WERI-Rb-1 (cell line): ENCODE measurements around the gene PTPRT.

Source experiments
- DNase-seq: peaks from one replicate; pipeline ENCODE4 v3.0.0-alpha.2; 2020
- H3K27ac ChIP-seq: fragments of 250-450 bp; sonication (Bioruptor Pico); 2 replicates; pipeline ENCODE4 v1.5.1; 2020; ENCODE audit warnings: mild to moderate bottlenecking, moderate library complexity
- H3K27me3 ChIP-seq: fragments of 250-450 bp; sonication (Bioruptor Pico); 2 replicates; pipeline ENCODE4 v1.5.1; 2021; ENCODE audit warnings: mild to moderate bottlenecking, low read depth, moderate library complexity; ENCODE audit not compliant: insufficient read depth, severe bottlenecking
- H3K36me3 ChIP-seq: fragments of 250-450 bp; sonication (Bioruptor Pico); 2 replicates; pipeline ENCODE4 v1.5.1; 2020; ENCODE audit warnings: mild to moderate bottlenecking, moderate library complexity
- H3K4me3 ChIP-seq: 2 replicates; pipeline ENCODE4 v1.5.1; 2011; ENCODE audit warnings: low read depth, mild to moderate bottlenecking, control low read depth, low read length
- H3K9me3 ChIP-seq: fragments of 250-450 bp; sonication (Bioruptor Pico); 2 replicates; pipeline ENCODE4 v1.5.1; 2021; ENCODE audit warnings: mild to moderate bottlenecking, moderate library complexity; ENCODE audit not compliant: severe bottlenecking
- CTCF ChIP-seq: IDR thresholded peaks from 2 replicates; pipeline ENCODE4 v1.5.1; 2011; ENCODE audit warnings: low read depth, mild to moderate bottlenecking, control low read depth, inconsistent platforms, low read length

PTPRT gene

GRCh38 chr20:42482808-42483207 lies 706.9 kb downstream of the PTPRT start:
- peaks cover 5% of the 10 kb centered on the region for H3K9me3 ChIP-seq
- no peak for TF ChIP-seq CTCF
- H3K36me3 ChIP-seq = no peaks in the 10 kb centered on the region

GRCh38 chr20:42475773-42476172 lies 713.9 kb downstream of the PTPRT start:
- TF ChIP-seq CTCF = no peak
- no peak for DNase-seq
- Histone ChIP-seq H3K36me3 (no peaks in the 10 kb centered on the region), H3K27ac (no peak overlapping the region), H3K27me3 (no peaks in the 10 kb centered on the region), H3K9me3 (no peaks in the 10 kb centered on the region), H3K4me3 (no peak overlapping the region)

More at GRCh38 chr20:42482808-42483207, 706.9 kb downstream of the PTPRT start:
- Histone ChIP-seq H3K27ac (no peak overlapping the region), H3K27me3 (no peaks in the 10 kb centered on the region), H3K4me3 (no peak overlapping the region)
- DNase-seq = no peak

GRCh38 chr20:42474646-42475045 lies 715.1 kb downstream of the PTPRT start:
- H3K27ac ChIP-seq = no peak overlapping the region
- no peaks in the 10 kb centered on the region for H3K9me3 ChIP-seq
- H3K4me3 ChIP-seq = no peak overlapping the region
- H3K27me3 ChIP-seq = no peaks in the 10 kb centered on the region
- no peak for DNase-seq
- no peaks in the 10 kb centered on the region for H3K36me3 ChIP-seq
- no peak for TF ChIP-seq CTCF

GRCh38 chr20:42472198-42472597 lies 717.5 kb downstream of the PTPRT start:
- no peaks in the 10 kb centered on the region for H3K36me3 ChIP-seq
- no peak for DNase-seq
- no peak overlapping the region for H3K4me3 ChIP-seq
- no peak overlapping the region for H3K27ac ChIP-seq
- no peak for TF ChIP-seq CTCF
- no peaks in the 10 kb centered on the region for H3K9me3 ChIP-seq
- H3K27me3 ChIP-seq = no peaks in the 10 kb centered on the region

- Histone ChIP-seq H3K4me3 (no peak overlapping the region), H3K36me3 (no peaks in the 10 kb centered on the region), H3K27me3 (no peaks in the 10 kb centered on the region), H3K27ac (no peak overlapping the region), H3K9me3 (no peaks in the 10 kb centered on the region)
- DNase-seq = no peak
- no peak for TF ChIP-seq CTCF
Observed at GRCh38 chr20:42461965-42462593, 727.6 kb downstream of the PTPRT start.

GRCh38 chr20:42461291-42461690 lies 728.4 kb downstream of the PTPRT start:
- Histone ChIP-seq H3K27me3 (no peaks in the 10 kb centered on the region), H3K27ac (no peak overlapping the region), H3K4me3 (no peak overlapping the region), H3K9me3 (no peaks in the 10 kb centered on the region), H3K36me3 (no peaks in the 10 kb centered on the region)
- DNase-seq = no peak
- TF ChIP-seq CTCF = no peak
